Breast epithelium (tissue), 4 donors: Measurements from ENCODE around the gene TRAF3. TPM values are rescaled to one million over a fixed set of nuclear protein-coding genes. Genes with fewer than 3 reads are reported as not detected.
A peak's percentile ranks its signal among the peaks of the same experiment; 100 is the strongest.

Experiments used
- DNase-seq, 2 donors: peaks; one replicate each; pipeline ENCODE4 v3.0.0-alpha.2; 2019; ENCODE audit warnings: low spot score in 2 of 2
- H3K27ac ChIP-seq, 2 donors: fragments of 200-600 bp; sonication (generic) in 1 of 2; one replicate each; pipeline ENCODE4 v1.5.1; 2016 to 2019; ENCODE audit warnings: mild to moderate bottlenecking in 1 of 2
- H3K27me3 ChIP-seq, 2 donors: fragments of 200-600 bp; sonication (generic) in 1 of 2; one replicate each; pipeline versions ENCODE4 v1.5.1 to v1.6.0; 2017 to 2019; ENCODE audit warnings: control low read depth in 1 of 2, mild to moderate bottlenecking in 1 of 2
- H3K36me3 ChIP-seq: fragments of 200-600 bp; one replicate; pipeline ENCODE4 v1.5.1; 2019
- H3K4me1 ChIP-seq, 2 donors: fragments of 200-600 bp; sonication (generic); one replicate each; pipeline ENCODE4 v1.5.1; 2016 to 2019; ENCODE audit warnings: control low read depth in 1 of 2
- H3K4me3 ChIP-seq, 3 donors: fragments of 200-600 bp; sonication (generic); 1 replicate in 2 of 3; 2 replicates in 1 of 3; pipeline ENCODE4 v1.5.1; 2016 to 2019; ENCODE audit warnings: mild to moderate bottlenecking in 3 of 3, moderate library complexity in 2 of 3
- H3K9me3 ChIP-seq, 2 donors: fragments of 200-600 bp; sonication (generic) in 1 of 2; one replicate each; pipeline ENCODE4 v1.5.1; 2016 to 2019; ENCODE audit warnings: control low read depth in 1 of 2
- CTCF ChIP-seq, 3 donors: fragments of 450-650 bp; IDR thresholded peaks; one replicate each; pipeline ENCODE4 v1.5.1; 2016 to 2017; ENCODE audit warnings: antibody characterized with exemption in 3 of 3, mild to moderate bottlenecking in 3 of 3, moderate library complexity in 3 of 3
- POLR2A ChIP-seq: fragments of 450-650 bp; IDR thresholded peaks from one replicate; pipeline ENCODE4 v1.6.1; 2016; ENCODE audit warnings: antibody characterized with exemption, mild to moderate bottlenecking, moderate library complexity
- POLR2AphosphoS5 ChIP-seq, 3 donors: sonication (generic); formaldehyde crosslinking; IDR thresholded peaks; one replicate each; pipeline ENCODE4 v1.6.1; 2017; ENCODE audit warnings: antibody characterized with exemption in 3 of 3
- intact Hi-C: fragments of 100-400 bp; cut with DNase I; formaldehyde crosslinking; loops from one replicate; pipeline ENCODE4 v1.15.1; 2023; ENCODE audit warnings: low total_unique reads
- total RNA-seq, 3 donors: library from RNA; depleted of rRNA; stranded (reverse); fragments of >200 nt; gene quantifications; one replicate each; pipeline ENCODE4 v1.1.0, GENCODE V29; 2016

TRAF3 gene
- total RNA-seq, 3 donors from 2014 or later, result 13.1 to 15.7 (median 14.6) TPM

GRCh38 chr14:102770147-102771123 is 6.8 kb upstream of the TRAF3 start:
- Histone ChIP-seq H3K27me3 (no peaks in the 10 kb centered on the region), H3K27ac (no peak overlapping the region), H3K9me3 (no peaks in the 10 kb centered on the region), H3K4me3 (no peak overlapping the region), H3K36me3 (no peaks in the 10 kb centered on the region), H3K4me1 (no peaks in the 10 kb centered on the region)
- intact Hi-C loops, result no loop called here
- TF ChIP-seq POLR2AphosphoS5 (IDR thresholded peaks at IDR 0.05) (no peak), POLR2A (no peak), CTCF (IDR thresholded peaks at IDR 0.05) (no peak)
- no peak for DNase-seq

- no peak overlapping the region for H3K4me3 ChIP-seq
- no peak for TF ChIP-seq POLR2A
- TF ChIP-seq POLR2AphosphoS5 (IDR thresholded peaks at IDR 0.05), result no peak
- TF ChIP-seq CTCF (IDR thresholded peaks at IDR 0.05), result no peak
- no peaks in the 10 kb centered on the region for H3K4me1 ChIP-seq
- H3K27ac ChIP-seq, result no peak overlapping the region
- no peaks in the 10 kb centered on the region for H3K9me3 ChIP-seq
- DNase-seq, result no peak
- no peaks in the 10 kb centered on the region for H3K36me3 ChIP-seq
- intact Hi-C loops, result no loop called here
- no peaks in the 10 kb centered on the region for H3K27me3 ChIP-seq
These were observed 6.1 kb upstream of the TRAF3 start for GRCh38 chr14:102771144-102771543.

- intact Hi-C loops, result no loop called here
- TF ChIP-seq POLR2AphosphoS5 (IDR thresholded peaks at IDR 0.05), result no peak
- TF ChIP-seq POLR2A, result no peak
- no peak for TF ChIP-seq CTCF (IDR thresholded peaks at IDR 0.05)
- DNase-seq, result no peak
- Histone ChIP-seq H3K4me3 (no peak overlapping the region), H3K4me1 (no peaks in the 10 kb centered on the region), H3K36me3 (no peaks in the 10 kb centered on the region), H3K27me3 (no peaks in the 10 kb centered on the region), H3K9me3 (no peaks in the 10 kb centered on the region), H3K27ac (no peak overlapping the region)
These were observed 4.3 kb upstream of the TRAF3 start for GRCh38 chr14:102772781-102773570.

GRCh38 chr14:102774391-102775153 is 2.7 kb upstream of the TRAF3 start:
- Histone ChIP-seq H3K27me3 (no peaks in the 10 kb centered on the region), H3K27ac (peak overlapping the region in 1 of 2 donors; percentile 8), H3K36me3 (no peaks in the 10 kb centered on the region), H3K4me3 (no peak overlapping the region), H3K9me3 (no peaks in the 10 kb centered on the region), H3K4me1 (peaks cover 0 to 5% of the 10 kb centered on the region in 2 donors)
- no peak for DNase-seq
- TF ChIP-seq POLR2AphosphoS5 (IDR thresholded peaks at IDR 0.05) (no peak), CTCF (IDR thresholded peaks at IDR 0.05) (peak; percentile 38 to 79 (median 63)), POLR2A (no peak)
- intact Hi-C loops, result no loop called here
